Activated CD4-positive, CD25-positive, alpha-beta regulatory T cell (primary cell): ENCODE results near the gene CEP97.
"Not testable (repeated sequence)": the region's sequence is repeated elsewhere in the genome, so short reads cannot be mapped to it uniquely, and the experiment has no call there.

Experiments used
- DNase-seq, 4 experiments: peaks; one replicate each; lab custom pipeline; 2025; lab: John Stamatoyannopoulos, UW

CEP97 gene

GRCh38 chr3:101724329-101725193 lies at the start of gene CEP97:
Gene CEP97, plus strand, starts transcription at chr3:101724614. Its CDS starts 63 bp downstream, at chr3:101724677.
- DNase-seq, result peak; percentile 72 to 82 (median 80)

GRCh38 chr3:101675709-101676215 lies 48.7 kb upstream of the CEP97 start:
- no peak for DNase-seq

GRCh38 chr3:101676216-101676764 lies 48.1 kb upstream of the CEP97 start:
- DNase-seq, result no peak

GRCh38 chr3:101676765-101677435 lies 47.5 kb upstream of the CEP97 start, which contains the start of gene ZBTB11:
Gene ZBTB11, minus strand, starts transcription at chr3:101677132. Its CDS starts 218 bp downstream, at chr3:101676914.
- DNase-seq, result no peak

- no peak for DNase-seq
Observed at GRCh38 chr3:101677436-101678286, 46.8 kb upstream of the CEP97 start.

- not testable (repeated sequence) for DNase-seq
Observed at GRCh38 chr3:101678837-101679236, 45.6 kb upstream of the CEP97 start.

GRCh38 chr3:101680466-101680865 lies 43.9 kb upstream of the CEP97 start:
- no peak for DNase-seq

GRCh38 chr3:101685050-101685400 lies 39.4 kb upstream of the CEP97 start:
- DNase-seq, result no peak

- no peak for DNase-seq
Observed at GRCh38 chr3:101685870-101686307, 38.5 kb upstream of the CEP97 start.

- DNase-seq, result no peak
Observed at GRCh38 chr3:101687142-101687931, 37.1 kb upstream of the CEP97 start.

GRCh38 chr3:101689286-101689685 lies 35.1 kb upstream of the CEP97 start:
- DNase-seq, result no peak

- no peak for DNase-seq
Observed at GRCh38 chr3:101690972-101691371, 33.4 kb upstream of the CEP97 start.

- DNase-seq, result not testable (repeated sequence)
Observed at GRCh38 chr3:101691685-101692671, 32.4 kb upstream of the CEP97 start.

- DNase-seq, result not testable (repeated sequence)
Observed at GRCh38 chr3:101693540-101693939, 30.9 kb upstream of the CEP97 start.

GRCh38 chr3:101694836-101695235 lies 29.6 kb upstream of the CEP97 start:
- not testable (repeated sequence) for DNase-seq

- no peak for DNase-seq
Observed at GRCh38 chr3:101695779-101696372, 28.5 kb upstream of the CEP97 start.

GRCh38 chr3:101701696-101702634 lies 22.4 kb upstream of the CEP97 start:
- no peak for DNase-seq

GRCh38 chr3:101702726-101703125 lies 21.7 kb upstream of the CEP97 start:
- no peak for DNase-seq
